Measurements from ENCODE around the gene SLIT3. TPM values are rescaled to one million over a fixed set of nuclear protein-coding genes. Genes with fewer than 3 reads are reported as not detected.

The SLIT3 gene
- polyA plus RNA-seq, 1 of the 3 experiments (the other 2 are of a cell fraction), result 119 TPM

- no peaks in the 10 kb centered on the region for H3K79me2 ChIP-seq (ENCODE audit: insufficient read depth)
- ChIA-PET POLR2A (no interaction called here), CTCF (interaction anchor here (1.6 kb wide), 1 partner anchor 93 kb away, joined by 3 read pairs; no protein-coding TSS in a partner anchor)
- no peak overlapping the region; a peak in 1 of 4 replicates for H3K27ac ChIP-seq (ENCODE audit: low read depth in 2 of 2, low read length in 1 of 2)
- no peak overlapping the region for H3K4me3 ChIP-seq (ENCODE audit: low read depth in 2 of 2, low read length in 1 of 2)
- no peak overlapping the region for H3K9ac ChIP-seq
- peaks cover 0 to 2% of the 10 kb centered on the region in 2 experiments for H3K36me3 ChIP-seq (replicated peaks in 1 of 2; ENCODE audit: control insufficient read depth in 1 of 2, insufficient read depth in 2 of 2, low read length in 1 of 2)
- no peaks in the 10 kb centered on the region for H3K27me3 ChIP-seq (ENCODE audit: insufficient read depth)
- no peak overlapping the region for H2AFZ ChIP-seq (ENCODE audit: low read depth)
- 0 out of 2 replicates have a peak, but pooled peaks cover 5% of the 10 kb centered on the region for H4K20me1 ChIP-seq (ENCODE audit: insufficient read depth)
- no peak overlapping the region for H3K4me2 ChIP-seq
- H3K4me1 ChIP-seq (ENCODE audit: control insufficient read depth in 1 of 2, insufficient read depth in 2 of 2, low read depth in 1 of 2, low read length in 1 of 2), result peaks cover 0 to 34% of the 10 kb centered on the region in 2 experiments; a peak in 2 of 4 replicates
- H3K9me3 ChIP-seq, result no peaks in the 10 kb centered on the region
- H3F3A ChIP-seq (replicated peaks; ENCODE audit: insufficient read depth), result no peaks in the 10 kb centered on the region
- 98% methylated on average over 8 of the region's 8 CpGs for WGBS (ENCODE audit: low lambda C conversion rate)
- no peaks in the 10 kb centered on the region for H3K9me2 ChIP-seq
- TF ChIP-seq SMC3 (IDR thresholded peaks at IDR 0.05; ENCODE audit: low read depth, low read length) (no peak), MXI1 (IDR thresholded peaks at IDR 0.05; ENCODE audit: low read depth, low read length) (no peak), CTCF (IDR thresholded peaks at IDR 0.05) (no peak), FOSL2 (IDR thresholded peaks at IDR 0.05; ENCODE audit: borderline replicate concordance, low read depth) (no peak), JUND (IDR thresholded peaks at IDR 0.05) (no peak), FOXJ3 (CRISPR knock-in tag; IDR thresholded peaks at IDR 0.05) (no peak), NFIC (IDR thresholded peaks at IDR 0.05; ENCODE audit: borderline replicate concordance) (no peak), GATA2 (CRISPR knock-in tag; IDR thresholded peaks at IDR 0.05) (no peak), FOXM1 (IDR thresholded peaks at IDR 0.05; ENCODE audit: low read depth) (no peak), MEF2A (IDR thresholded peaks at IDR 0.05; ENCODE audit: borderline replicate concordance, low read depth) (no peak), TAF1 (IDR thresholded peaks at IDR 0.05; ENCODE audit: borderline replicate concordance, low read depth, low read length) (no peak), IRF3 (IDR thresholded peaks at IDR 0.05; ENCODE audit: low read depth, low read length) (no peak), TCF12 (IDR thresholded peaks at IDR 0.05) (no peak), MAX (IDR thresholded peaks at IDR 0.05; ENCODE audit: low read depth) (no peak), USF1 (IDR thresholded peaks at IDR 0.05; ENCODE audit: borderline replicate concordance, low read depth) (no peak), USF2 (IDR thresholded peaks at IDR 0.05; ENCODE audit: borderline replicate concordance, low read depth, low read length) (no peak), RFX5 (IDR thresholded peaks at IDR 0.05; ENCODE audit: low read length) (no peak), PBX3 (IDR thresholded peaks at IDR 0.05) (no peak), TEAD4 (IDR thresholded peaks at IDR 0.05; ENCODE audit: borderline replicate concordance, insufficient read depth) (no peak), REST (IDR thresholded peaks at IDR 0.05; ENCODE audit: low read depth, low read length) (no peak)
- no peak for DNase-seq
Measured at GRCh38 chr5:169085636-169086035, 215.3 kb downstream of the SLIT3 start.

All from SK-N-SH (cell line).